Heart right ventricle (tissue), 16 donors: ENCODE measurements around the gene SNX24. TPM values are rescaled to one million over a fixed set of nuclear protein-coding genes. Genes with fewer than 3 reads are reported as not detected.

Experiments used
- ATAC-seq, 8 donors: fragments of 200-7000 bp; cut with Tn5 transposase; one replicate each; pipeline ENCODE4 v1.9.1; 2020; ENCODE audit warnings: mild to moderate bottlenecking in 8 of 8, moderate library complexity in 8 of 8, moderate number of reproducible peaks in 1 of 8
- DNase-seq, 2 donors: peaks; one replicate each; pipeline ENCODE4 v3.0.0-alpha.2; 2020
- H3K27ac ChIP-seq, 10 donors: fragments of 200-600 bp; sonication (generic) in 2 of 10; one replicate each; pipeline versions ENCODE4 v1.5.0 to v1.8.0; 2020 to 2022; ENCODE audit warnings: mild to moderate bottlenecking in 3 of 10
- H3K27me3 ChIP-seq, 7 donors: fragments of 200-600 bp; one replicate each; pipeline ENCODE4 v1.8.0; 2021 to 2022; ENCODE audit warnings: mild to moderate bottlenecking in 2 of 7
- H3K36me3 ChIP-seq, 9 donors: fragments of 200-600 bp; sonication (generic) in 1 of 9; one replicate each; pipeline versions ENCODE4 v1.5.0 to v1.8.0; 2020 to 2022; ENCODE audit warnings: mild to moderate bottlenecking in 2 of 9
- H3K4me1 ChIP-seq, 9 donors: fragments of 200-600 bp; sonication (generic) in 1 of 9; one replicate each; pipeline versions ENCODE4 v1.5.0 to v1.8.0; 2020 to 2022; ENCODE audit warnings: mild to moderate bottlenecking in 4 of 9
- H3K4me3 ChIP-seq, 10 donors: fragments of 200-600 bp; sonication (generic) in 2 of 10; one replicate each; pipeline versions ENCODE4 v1.5.0 to v1.8.0; 2020 to 2022; ENCODE audit warnings: mild to moderate bottlenecking in 7 of 10, moderate library complexity in 2 of 10
- H3K9me3 ChIP-seq, 11 donors: fragments of 200-600 bp in 10 of 11; sonication (generic) in 2 of 11; one replicate each; pipeline versions ENCODE4 v1.5.0 to v1.8.0; 2013 to 2022; ENCODE audit warnings: mild to moderate bottlenecking in 2 of 11, control low read depth in 1 of 11, moderate library complexity in 1 of 11
- CTCF ChIP-seq, 9 donors: fragments of 200-600 bp; sonication (generic) in 2 of 9; IDR thresholded peaks; one replicate each; pipeline versions ENCODE4 v1.5.0 to v1.8.0; 2021 to 2022; ENCODE audit warnings: antibody characterized with exemption in 9 of 9, mild to moderate bottlenecking in 5 of 9, moderate library complexity in 1 of 9
- WGBS, 2 donors: extraction: QIAGEN DNeasy Blood & Tissue Kit; methylation state at CpG; one replicate each; pipeline ENCODE4 v1.1.7; 2013; ENCODE audit warnings: inconsistent platforms in 1 of 2; 5-methylcytosine and 5-hydroxymethylcytosine counted together
- intact Hi-C, 10 donors: fragments of 100-400 bp; cut with DNase I; formaldehyde crosslinking; loops; one replicate each; pipeline versions ENCODE4 v1.11.1 to v1.14.2; 2022
- polyA plus RNA-seq, 2 donors: library from polyadenylated mRNA; stranded (reverse); fragments of 200-250 nt; gene quantifications; one replicate each; pipeline ENCODE4 v1.2.3, GENCODE V29; 2013
- total RNA-seq, 10 donors: library from RNA; stranded (reverse); fragmentation: NEBNext Ultra II Directional in 3 of 10; extraction: Animal tissue kit (Norgen Biotek cat#: 25700) in 3 of 10; gene quantifications; one replicate each; pipeline versions ENCODE4 v1.2.1 to v1.2.4, GENCODE V29; 2021 to 2023
- donor health status: Arrhythmogenic right ventricular cardiomyopathy.
- donor health status: ischemic (EF 13 %, LVEDD 7.1; RV severe dilation, severe dysfunction).
- donor health status: healthy with polysubstance abuse.
- donor health status: DM: no; HTN: yes; CAD: no.
- donor health status: DM: no; HTN: no; CAD: no.
- donor health status: ischemic (EF 25% LVEDD 6.9; RV normal size, moderate dysfunction).
- donor health status: ischemic (EF 25% LVEDD 5.7; RV mildly dilated, moderate dysfunction).
- donor health status: healthy.
- donor health status: DM: yes; HTN: yes; CAD: no.
- donor health status: Ischemic cardiomyopathy.
- donor health status: ischemic (EF 35%, LVEDD 5.7; RV mildly dilated, moderate dysfunction).
- donor health status: nonischemic (EF 11% LVEDD 7.7; RV severe dilation, severe dysfunction).
- donor health status: DM: yes; HTN: yes; CAD: no.
- donor health status: PGD.
- donor health status: ischemic (EF 29% LVEDD 5.4; RV normal size, mild dysfunction).
- donor health status: nonischemic (EF 23%, LVEDD 6.1; RV moderate dilation, normal function).

Gene SNX24
- total and polyA plus RNA-seq, 12 donors = 11.7 to 16.3 (median 13.8) TPM

GRCh38 chr5:122941737-122942136 is 96.3 kb downstream of the SNX24 start:
- DNase-seq = no peak
- no peak overlapping the region for H3K4me3 ChIP-seq
- H3K36me3 ChIP-seq = peaks cover 0 to 3% (median 0%) of the 10 kb centered on the region in 9 donors
- H3K9me3 ChIP-seq = no peaks in the 10 kb centered on the region
- no peak overlapping the region for H3K27ac ChIP-seq
- 92 to 94% methylated on average over 2 of the region's 2 CpGs for WGBS, 2 donors
- TF ChIP-seq CTCF (IDR thresholded peaks at IDR 0.05) = no peak
- no peaks in the 10 kb centered on the region for H3K27me3 ChIP-seq
- no peak for ATAC-seq
- intact Hi-C loops = no loop called here
- H3K4me1 ChIP-seq = peaks cover 0 to 37% (median 13%) of the 10 kb centered on the region in 9 donors

- 69 to 72% methylated on average over 8 of the region's 8 CpGs for WGBS, 2 donors
- ATAC-seq = no peak
These were observed 96.9 kb downstream of the SNX24 start for GRCh38 chr5:122942164-122942914.

GRCh38 chr5:122943050-122943698 is 97.8 kb downstream of the SNX24 start:
- no peaks in the 10 kb centered on the region for H3K9me3 ChIP-seq
- no peak overlapping the region for H3K27ac ChIP-seq
- intact Hi-C loops = no loop called here
- H3K4me1 ChIP-seq = peaks cover 0 to 25% (median 7%) of the 10 kb centered on the region in 9 donors
- DNase-seq (no peak), ATAC-seq (peak in 2 of 8 donors; percentile 17 to 48)
- H3K4me3 ChIP-seq = no peak overlapping the region
- peaks cover 0 to 6% (median 0%) of the 10 kb centered on the region in 9 donors for H3K36me3 ChIP-seq
- H3K27me3 ChIP-seq = no peaks in the 10 kb centered on the region
- TF ChIP-seq CTCF (IDR thresholded peaks at IDR 0.05) = no peak
- WGBS, 2 donors = 70 to 81% methylated on average over 6 to 7 of the region's 7 CpGs

More at GRCh38 chr5:122942164-122942914, 96.9 kb downstream of the SNX24 start:
- Histone ChIP-seq H3K9me3 (no peaks in the 10 kb centered on the region), H3K4me3 (no peak overlapping the region), H3K27me3 (no peaks in the 10 kb centered on the region), H3K4me1 (peaks cover 0 to 34% (median 13%) of the 10 kb centered on the region in 9 donors), H3K27ac (no peak overlapping the region), H3K36me3 (peaks cover 0 to 6% (median 0%) of the 10 kb centered on the region in 9 donors)
- no peak for TF ChIP-seq CTCF (IDR thresholded peaks at IDR 0.05)
- intact Hi-C loops = no loop called here
- DNase-seq = no peak

- DNase-seq (no peak), ATAC-seq (no peak)
- Histone ChIP-seq H3K9me3 (no peaks in the 10 kb centered on the region), H3K36me3 (peaks cover 0 to 9% (median 0%) of the 10 kb centered on the region in 9 donors), H3K27me3 (no peaks in the 10 kb centered on the region), H3K27ac (no peak overlapping the region), H3K4me1 (peaks cover 0 to 23% (median 4%) of the 10 kb centered on the region in 9 donors), H3K4me3 (no peak overlapping the region)
- 100% methylated on average over 1 of the region's 1 CpG for WGBS, 2 donors
- intact Hi-C loops = no loop called here
- no peak for TF ChIP-seq CTCF (IDR thresholded peaks at IDR 0.05)
These were observed 98.6 kb downstream of the SNX24 start for GRCh38 chr5:122944051-122944450.
